Activated B cell treated with CpG ODN at 0.5 μM for 24 hours (primary cell): ENCODE measurements around the gene LDLRAD1. TPM values are rescaled to one million over a fixed set of nuclear protein-coding genes. Genes with fewer than 3 reads are reported as not detected.
"Not testable (repeated sequence)": the region's sequence is repeated elsewhere in the genome, so short reads cannot be mapped to it uniquely, and the experiment has no call there.

Source experiments
- ATAC-seq: fragments of 200-7000 bp; cut with Tn5 transposase; one replicate; pipeline ENCODE4 v1.10.0; 2021; ENCODE audit warnings: low read depth, mild to moderate bottlenecking, moderate library complexity
- CTCF ChIA-PET: fragments of 350-600 bp; sonication (Branson Sonifier 250); formaldehyde crosslinking; loops from one replicate; lab custom pipeline; 2021; ENCODE audit warnings: antibody characterized with exemption; lab: Charles Lee
- POLR2A ChIA-PET: fragments of 350-600 bp; sonication (Branson Sonifier 250); formaldehyde crosslinking; loops from one replicate; lab custom pipeline; 2021; ENCODE audit warnings: antibody characterized with exemption; lab: Charles Lee
- DNase-seq: peaks from one replicate; pipeline ENCODE4 v3.0.0; 2022
- H3K27ac Mint-ChIP-seq: one replicate; pipeline ENCODE4 v1.8.0; 2020; ENCODE audit warnings: mixed read lengths
- H3K27me3 Mint-ChIP-seq: one replicate; pipeline ENCODE4 v1.8.0; 2021; ENCODE audit warnings: mixed read lengths
- H3K36me3 Mint-ChIP-seq: one replicate; pipeline ENCODE4 v1.8.0; 2021; ENCODE audit warnings: low read depth, mixed read lengths
- H3K4me1 Mint-ChIP-seq: one replicate; pipeline ENCODE4 v1.8.0; 2021; ENCODE audit warnings: mixed read lengths
- H3K4me3 Mint-ChIP-seq: one replicate; pipeline ENCODE4 v1.8.0; 2020; ENCODE audit warnings: mild to moderate bottlenecking, mixed read lengths
- H3K9me3 Mint-ChIP-seq: one replicate; pipeline ENCODE4 v1.8.0; 2020; ENCODE audit warnings: mixed read lengths
- CTCF ChIP-seq: fragments of 200-600 bp; IDR thresholded peaks from one replicate; pipeline ENCODE4 v1.8.0; 2022; ENCODE audit warnings: antibody characterized with exemption, mild to moderate bottlenecking
- intact Hi-C: fragments of 100-400 bp; cut with micrococcal nuclease; formaldehyde crosslinking; loops from one replicate; pipeline ENCODE4 v1.15.1; 2024
- total RNA-seq: library from RNA; stranded (reverse); gene quantifications from 2 replicates; pipeline ENCODE4 v1.2.3, GENCODE V29; 2022

The LDLRAD1 gene
- total RNA-seq, 1 donor from 2014 or later = not detected

GRCh38 chr1:54052934-54053744 is 35.2 kb upstream of the LDLRAD1 start, which contains the start of the genes TCEANC2 and TMEM59:
Gene TCEANC2 (plus strand): TSS chr1:54053608. CDS start chr1:54054423, 815 bp downstream.
Gene TMEM59 (minus strand): TSS chr1:54053204. CDS start chr1:54053188, 16 bp downstream.
- peak; percentile 92 for ATAC-seq

GRCh38 chr1:54052431-54052933 is 34.5 kb upstream of the LDLRAD1 start:
- Mint-ChIP-seq H3K27ac (no peak overlapping the region), H3K4me3 (no peak overlapping the region), H3K9me3 (no peaks in the 10 kb centered on the region), H3K4me1 (peaks cover 41% of the 10 kb centered on the region), H3K36me3 (peaks cover 13% of the 10 kb centered on the region), H3K27me3 (no peaks in the 10 kb centered on the region)
- POLR2A ChIA-PET = interaction anchor here (0.9 to 4.6 kb wide), 9 partner anchors 9 to 712 kb away, joined by 3 to 44 read pairs (median 5); partner anchors contain the start of genes CYB5RL, IFT25, LRRC42 and MRPL37
- CTCF ChIA-PET = interaction anchor here (2.0 kb wide), 1 partner anchor 29 kb away, joined by 5 read pairs; no protein-coding TSS in a partner anchor
- no peak for TF ChIP-seq CTCF
- intact Hi-C loops = loop anchor here (2.0 to 10.0 kb wide), 2 partner anchors 814 to 1998 kb away; partner anchors contain the start of genes BTF3L4, MAGOH and TXNDC12
- ATAC-seq = peak; percentile 2
- DNase-seq = peak; percentile 18

More at GRCh38 chr1:54052934-54053744, 35.2 kb upstream of the LDLRAD1 start, which contains the start of the genes TCEANC2 and TMEM59:
- H3K36me3 Mint-ChIP-seq = peaks cover 17% of the 10 kb centered on the region
- TF ChIP-seq CTCF = no peak
- no peaks in the 10 kb centered on the region for H3K27me3 Mint-ChIP-seq
- peaks cover 38% of the 10 kb centered on the region for H3K4me1 Mint-ChIP-seq
- H3K27ac Mint-ChIP-seq = no peak within 1 kb of the TSS
- ChIA-PET CTCF (interaction anchor here (0.6 to 2.5 kb wide), 3 partner anchors 19 to 436 kb away, joined by 3 to 12 read pairs (median 5); no protein-coding TSS in a partner anchor), POLR2A (interaction anchor here (0.8 to 4.6 kb wide), 10 partner anchors 8 to 711 kb away, joined by 3 to 44 read pairs (median 4); partner anchors contain the start of genes CYB5RL, IFT25, LRRC42 and MRPL37)
- intact Hi-C loops = loop anchor here (1.0 to 10.0 kb wide), 12 partner anchors 17 to 1998 kb away; partner anchors contain the start of genes BTF3L4, CYB5RL, LRRC42 and MAGOH
- H3K4me3 Mint-ChIP-seq = no peak within 1 kb of the TSS
- no peaks in the 10 kb centered on the region for H3K9me3 Mint-ChIP-seq
- peak; percentile 92 for DNase-seq

- H3K9me3 Mint-ChIP-seq = no peaks in the 10 kb centered on the region
- no peak overlapping the region for H3K27ac Mint-ChIP-seq
- CTCF ChIA-PET = interaction anchor here (2.0 kb wide), 1 partner anchor 30 kb away, joined by 5 read pairs; no protein-coding TSS in a partner anchor
- TF ChIP-seq CTCF = no peak
- intact Hi-C loops = loop anchor here (2.0 to 10.0 kb wide), 2 partner anchors 813 to 1997 kb away; partner anchors contain the start of genes BTF3L4, MAGOH and TXNDC12
- no peaks in the 10 kb centered on the region for H3K27me3 Mint-ChIP-seq
- H3K36me3 Mint-ChIP-seq = peaks cover 11% of the 10 kb centered on the region
- ATAC-seq (no peak), DNase-seq (no peak)
- H3K4me3 Mint-ChIP-seq = no peak overlapping the region
- POLR2A ChIA-PET = interaction anchor here (1.0 to 4.6 kb wide), 6 partner anchors 11 to 712 kb away, joined by 3 to 44 read pairs (median 4); partner anchors contain the start of genes IFT25, PARS2 and SSBP3
- peaks cover 44% of the 10 kb centered on the region for H3K4me1 Mint-ChIP-seq
Measured at GRCh38 chr1:54051933-54052430, 34.0 kb upstream of the LDLRAD1 start.

GRCh38 chr1:54050435-54050834 is 32.4 kb upstream of the LDLRAD1 start:
- H3K4me3 Mint-ChIP-seq, H3K27ac Mint-ChIP-seq, H3K9me3 Mint-ChIP-seq, CTCF ChIA-PET, H3K36me3 Mint-ChIP-seq, DNase-seq, ATAC-seq, H3K27me3 Mint-ChIP-seq: not testable (repeated sequence)
- POLR2A ChIA-PET = interaction anchor here (1.3 kb wide), 1 partner anchor 105 kb away, joined by 7 read pairs; the partner anchor contains the start of gene IFT25
- H3K4me1 Mint-ChIP-seq = peaks cover 49% of the 10 kb centered on the region
- intact Hi-C loops = loop anchor here (10.0 kb wide), 1 partner anchor 1996 kb away; the partner anchor contains the start of genes BTF3L4 and TXNDC12
